ENCODE results near the gene TLCD1. TPM values are rescaled to one million over a fixed set of nuclear protein-coding genes. Genes with fewer than 3 reads are reported as not detected.

Gene TLCD1
- total and polyA plus RNA-seq, 8 donors: 5.7 to 20.7 (median 8.4) TPM

GRCh38 chr17:28714281-28714680 lies 11.8 kb downstream of the TLCD1 start:
- Histone ChIP-seq H3K9me3 (no peaks in the 10 kb centered on the region), H3K27ac (no peak overlapping the region), H3K4me1 (peaks cover 21 to 60% of the 10 kb centered on the region in 2 donors), H3K36me3 (peaks cover 0 to 25% of the 10 kb centered on the region in 2 donors), H3K27me3 (peaks cover 0 to 19% of the 10 kb centered on the region in 2 donors), H3K4me3 (no peak overlapping the region)
- intact Hi-C loops (cut with DNase I): no loop called here
- ATAC-seq (no peak), DNase-seq (peak in 1 of 4 donors; percentile 44)
- TF ChIP-seq CTCF (IDR thresholded peaks at IDR 0.05): no peak

- Histone ChIP-seq H3K36me3 (peaks cover 0 to 25% of the 10 kb centered on the region in 2 donors), H3K27ac (no peak overlapping the region), H3K27me3 (peaks cover 0 to 16% of the 10 kb centered on the region in 2 donors), H3K4me1 (peaks cover 11 to 46% of the 10 kb centered on the region in 2 donors), H3K9me3 (no peaks in the 10 kb centered on the region), H3K4me3 (no peak overlapping the region)
- ATAC-seq (no peak), DNase-seq (peak in 1 of 4 donors; percentile 13)
- TF ChIP-seq CTCF (IDR thresholded peaks at IDR 0.05): no peak
- intact Hi-C loops (cut with DNase I): no loop called here
These were observed 13.2 kb downstream of the TLCD1 start for GRCh38 chr17:28712705-28713415.

- H3K36me3 ChIP-seq: peaks cover 0 to 25% of the 10 kb centered on the region in 2 donors
- peaks cover 11 to 39% of the 10 kb centered on the region in 2 donors for H3K4me1 ChIP-seq
- peak; percentile 2 for ATAC-seq
- peak overlapping the region; percentile 56 to 74 for H3K4me3 ChIP-seq
- peak in 1 of 2 donors; percentile 12 for TF ChIP-seq CTCF (IDR thresholded peaks at IDR 0.05)
- DNase-seq: peak in 3 of 4 donors; percentile 35 to 90 (median 73)
- H3K27me3 ChIP-seq: peaks cover 0 to 9% of the 10 kb centered on the region in 2 donors
- peak overlapping the region; percentile 81 to 91 for H3K27ac ChIP-seq
- intact Hi-C loops (cut with DNase I): no loop called here
- H3K9me3 ChIP-seq: no peaks in the 10 kb centered on the region
These were observed 13.9 kb downstream of the TLCD1 start for GRCh38 chr17:28712032-28712704.

- H3K4me1 ChIP-seq: peaks cover 9 to 34% of the 10 kb centered on the region in 2 donors
- ATAC-seq: no peak
- DNase-seq: peak in 1 of 4 donors; percentile 88
These were observed 14.4 kb downstream of the TLCD1 start, which contains the start of gene PROCA1 for GRCh38 chr17:28711723-28712031. Gene PROCA1, minus strand, starts transcription at chr17:28711888. Its CDS starts 228 bp downstream, at chr17:28711660.

More at GRCh38 chr17:28711723-28712031, 14.4 kb downstream of the TLCD1 start, which contains the start of gene PROCA1:
- intact Hi-C loops (cut with DNase I): no loop called here
- H3K4me3 ChIP-seq: peak within 1 kb of the TSS; percentile 56 to 74
- H3K9me3 ChIP-seq: no peaks in the 10 kb centered on the region
- H3K27ac ChIP-seq: peak within 1 kb of the TSS; percentile 81 to 91
- no peak for TF ChIP-seq CTCF (IDR thresholded peaks at IDR 0.05)
- H3K27me3 ChIP-seq: peaks cover 0 to 4% of the 10 kb centered on the region in 2 donors
- peaks cover 0 to 25% of the 10 kb centered on the region in 2 donors for H3K36me3 ChIP-seq
